NCI-H2107 (cell line): ENCODE measurements around the gene SIRPB2.
A peak's percentile ranks its signal among the peaks of the same experiment; 100 is the strongest.

Source experiments
- DNase-seq: peaks from one replicate; lab custom pipeline; 2025; lab: John Stamatoyannopoulos, UW

The SIRPB2 gene

DNA sequence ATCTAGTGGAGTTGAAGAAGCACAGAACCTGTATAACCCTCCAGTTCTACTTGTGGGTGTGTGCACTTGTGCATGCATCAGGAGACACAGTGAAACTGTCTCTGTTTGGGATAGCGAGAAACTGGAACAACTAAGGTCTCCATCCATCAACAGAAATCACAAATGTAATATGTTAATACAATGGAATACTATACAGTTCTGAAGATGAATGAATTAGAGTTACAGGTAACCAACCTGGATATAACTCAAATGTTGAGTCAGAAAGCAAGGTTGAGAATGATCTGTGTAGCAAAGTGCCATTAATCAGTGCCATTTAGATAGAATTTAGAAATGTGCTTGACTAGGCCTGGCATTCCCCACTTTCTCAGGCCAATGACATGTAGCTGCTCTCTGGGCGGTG, 20.0 kb downstream of the SIRPB2 start:
- DNase-seq = no peak

DNA sequence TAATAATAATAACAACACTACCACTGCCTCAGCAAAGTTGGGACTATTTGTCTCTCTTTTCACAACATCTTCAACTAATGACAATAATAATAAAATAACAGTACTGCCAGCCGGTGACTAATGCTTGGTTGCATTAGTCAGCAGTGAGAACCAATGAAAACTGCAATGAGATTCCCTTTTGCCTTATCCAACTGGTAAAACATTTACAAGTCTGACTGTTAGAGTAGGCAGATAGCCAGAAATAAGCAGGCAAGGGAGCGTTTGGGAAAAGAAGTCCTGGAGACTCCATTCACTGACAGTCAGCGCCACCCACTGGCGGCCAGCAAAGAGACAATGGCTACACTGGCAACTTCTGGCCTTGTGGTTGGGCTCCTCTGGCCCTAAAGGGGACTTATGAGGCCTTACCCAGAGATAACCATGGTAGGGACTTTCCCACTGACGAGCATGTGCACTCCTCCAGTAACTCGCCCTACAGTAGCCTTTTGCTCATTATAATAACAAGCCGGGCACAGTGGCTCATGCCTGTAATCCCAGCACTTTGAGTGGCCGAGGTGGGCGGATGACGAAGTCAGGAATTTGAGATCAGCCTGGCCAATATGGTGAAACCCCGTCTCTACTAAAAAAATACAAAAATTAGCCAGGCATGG, 21.2 kb downstream of the SIRPB2 start:
- peak; percentile 23 for DNase-seq

DNA sequence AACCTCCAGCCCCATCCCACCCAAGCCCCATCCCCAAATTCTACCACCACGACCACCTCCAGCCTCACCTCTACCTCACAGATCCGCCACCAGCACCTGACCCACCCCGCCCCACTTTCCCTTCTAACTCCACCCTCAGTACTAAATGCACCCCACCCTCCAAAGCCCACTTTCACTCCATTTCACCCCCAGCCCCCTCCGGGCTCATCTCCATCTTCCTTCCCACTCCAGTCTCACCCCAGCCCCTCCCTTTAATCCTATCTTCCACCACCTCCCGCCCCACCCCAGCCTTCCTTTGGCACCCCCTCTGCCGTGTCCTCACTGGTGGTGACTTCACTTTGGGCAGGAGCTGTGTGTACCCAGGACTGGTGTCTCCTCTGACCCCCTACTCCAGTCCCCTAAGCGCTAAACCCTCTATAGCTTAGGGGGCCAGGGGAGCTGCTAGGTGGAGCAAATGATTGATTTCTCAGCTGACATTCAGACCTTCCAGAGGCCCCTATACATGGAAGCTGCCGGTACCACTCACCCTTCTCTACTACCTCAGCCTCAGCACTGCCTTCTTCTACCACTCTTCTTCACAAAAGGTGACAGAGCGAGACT, 21.8 kb downstream of the SIRPB2 start:
- DNase-seq = no peak

DNA sequence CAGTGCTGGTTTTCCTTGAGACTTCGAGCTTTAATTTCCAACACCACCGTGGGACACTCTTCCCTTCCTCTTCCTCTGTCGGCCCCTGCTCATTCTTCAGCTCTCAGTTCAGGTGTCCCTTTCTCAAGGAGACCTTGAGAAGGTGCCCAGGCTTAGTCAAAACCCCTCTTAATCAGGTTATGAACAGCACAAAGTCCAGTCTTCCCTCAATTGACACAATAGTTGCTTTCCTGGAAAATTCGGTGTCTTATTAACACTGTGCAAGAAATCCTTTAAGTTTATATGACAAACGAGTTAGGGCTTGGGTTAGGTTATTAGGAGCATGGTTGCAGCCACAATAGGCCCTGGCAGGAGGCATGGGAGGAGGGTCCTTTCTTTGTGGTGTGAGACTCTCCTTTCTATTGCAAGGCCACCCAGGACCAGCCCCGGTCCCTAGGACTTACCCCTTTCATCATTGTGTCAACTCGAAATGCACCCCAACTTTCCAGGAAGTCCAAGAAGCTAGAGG, 23.0 kb downstream of the SIRPB2 start:
- DNase-seq = no peak

DNA sequence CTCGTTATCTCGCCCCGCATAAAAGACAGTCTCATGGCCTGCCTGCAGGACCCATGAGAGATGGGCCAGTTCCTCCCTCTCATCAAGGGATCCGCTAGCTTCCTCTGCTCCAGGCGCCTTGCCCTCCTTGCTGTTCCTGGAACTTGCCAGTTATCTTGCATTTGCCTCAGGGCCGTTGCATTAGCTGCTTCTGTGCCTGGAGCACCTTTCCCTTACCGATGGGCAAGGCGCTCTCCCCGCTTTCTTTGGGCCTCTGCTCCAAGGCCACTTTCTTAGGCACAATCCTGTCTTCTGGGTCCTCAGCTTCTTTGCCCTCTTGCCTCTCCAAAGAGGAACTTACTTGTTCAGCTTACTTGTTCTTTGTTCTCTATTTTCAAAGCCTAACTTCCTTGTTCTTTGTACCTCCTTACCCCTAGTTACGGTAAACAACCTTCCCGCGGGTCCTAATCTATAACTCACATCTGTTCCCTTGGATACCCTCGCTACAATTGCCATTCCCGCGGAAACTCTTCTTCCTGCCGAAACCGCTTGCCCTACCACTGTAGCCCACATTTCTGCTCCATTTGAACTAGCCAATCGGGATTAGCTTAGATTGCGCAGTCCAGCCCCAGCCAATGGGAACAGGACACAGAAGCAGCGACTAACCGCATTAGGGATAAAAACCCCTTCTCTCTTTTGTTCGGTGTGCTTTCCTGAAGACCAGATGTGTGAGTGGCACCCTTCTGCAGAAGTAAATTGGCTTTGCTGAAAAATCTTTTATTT, 23.7 kb downstream of the SIRPB2 start:
- DNase-seq = no peak

DNA sequence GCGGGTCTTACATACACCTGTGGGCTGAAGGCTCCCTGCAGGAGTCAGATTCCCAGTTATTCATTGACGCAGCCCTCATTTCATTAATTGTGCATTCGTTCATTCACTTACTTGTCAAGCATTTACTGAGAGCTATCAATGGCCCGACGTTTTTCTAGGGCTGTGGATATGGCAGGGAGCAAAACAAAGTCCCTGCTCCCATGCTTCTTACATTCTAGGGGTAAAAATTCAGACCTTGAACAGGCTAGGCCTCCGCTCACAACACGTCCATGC, 24.2 kb downstream of the SIRPB2 start:
- DNase-seq = no peak

DNA sequence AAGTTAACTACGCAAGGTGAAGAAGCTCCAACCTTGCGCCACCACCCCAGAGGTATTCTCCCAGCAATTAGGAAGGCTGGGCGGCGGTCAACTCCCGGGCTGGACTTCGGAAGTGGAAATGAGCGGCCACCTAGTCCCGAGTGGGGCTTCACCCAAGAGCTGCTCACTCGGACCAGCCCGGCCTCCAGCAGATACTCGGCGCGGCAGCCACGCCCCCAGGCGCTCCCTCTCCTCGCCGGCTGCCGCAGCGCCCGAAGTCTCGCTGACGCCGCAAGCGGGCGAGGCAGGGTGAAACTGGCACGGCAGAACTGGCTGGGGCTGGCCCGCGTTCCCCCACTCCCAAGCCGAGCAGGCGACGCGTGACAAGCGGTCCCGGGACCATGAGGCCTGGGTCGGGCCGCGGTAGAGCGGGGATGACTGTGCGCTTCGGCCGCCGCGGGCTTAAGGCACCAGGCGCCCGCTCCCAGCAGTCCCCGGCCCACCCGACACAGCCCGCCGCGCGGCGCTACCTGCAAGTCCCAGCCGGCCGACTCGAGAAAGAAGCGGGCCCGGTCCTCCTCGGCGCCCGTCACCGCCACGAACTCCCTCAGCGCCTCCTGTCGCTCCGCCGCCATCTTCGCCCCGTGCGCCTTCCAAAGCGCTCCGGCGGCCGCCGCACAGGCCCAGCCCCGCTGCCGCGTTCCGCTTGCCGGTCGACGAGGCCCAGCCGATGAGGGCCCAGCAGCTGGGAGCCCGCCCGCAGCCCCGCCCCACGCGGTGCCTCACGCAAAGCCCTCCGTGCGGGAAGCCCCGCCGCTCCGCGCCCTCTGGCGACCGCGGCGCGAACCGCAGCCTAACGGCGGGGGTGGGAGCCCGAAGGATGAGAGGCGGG, 24.8 kb downstream of the SIRPB2 start, which contains the start of gene NSFL1C:
Gene NSFL1C, minus strand, starts transcription at position 639 of the 871 bp plus-strand sequence. Its CDS starts 25 bp downstream, at position 614.
- DNase-seq = peak; percentile 53

DNA sequence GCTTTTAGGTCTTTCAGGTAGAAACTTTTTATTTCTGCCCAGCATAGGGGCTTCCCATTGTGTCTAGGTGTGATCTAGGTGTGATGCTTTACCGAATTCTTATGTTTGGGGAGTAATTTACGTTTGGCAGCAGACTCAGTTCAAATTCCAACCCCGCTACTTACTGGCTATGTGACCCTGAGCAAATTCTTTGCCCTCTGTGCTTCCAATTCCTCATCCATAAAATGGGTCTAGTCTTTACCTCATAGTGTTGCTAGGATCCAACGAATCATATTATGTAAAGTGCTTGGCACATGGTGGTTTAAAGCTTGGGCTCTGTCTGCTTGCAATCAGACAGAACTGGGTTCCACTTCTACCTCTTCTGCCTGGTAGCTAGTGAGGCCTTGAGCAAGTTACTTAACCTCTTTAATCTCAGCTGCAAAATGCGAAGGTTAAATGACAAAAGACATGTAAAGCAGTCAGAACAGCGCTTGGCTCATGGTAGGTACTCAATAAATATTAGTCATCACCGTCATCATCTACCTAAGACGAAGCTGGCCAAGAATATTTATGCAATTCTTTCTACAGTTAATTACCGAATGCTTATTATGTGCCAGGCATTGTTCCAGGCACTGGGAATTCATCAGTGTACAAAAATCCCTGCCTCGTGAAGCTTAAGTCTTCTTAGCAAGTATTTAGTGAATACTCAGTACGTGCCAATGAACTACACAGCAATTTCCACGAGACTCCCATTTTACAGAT, 25.6 kb downstream of the SIRPB2 start:
- no peak for DNase-seq

DNA sequence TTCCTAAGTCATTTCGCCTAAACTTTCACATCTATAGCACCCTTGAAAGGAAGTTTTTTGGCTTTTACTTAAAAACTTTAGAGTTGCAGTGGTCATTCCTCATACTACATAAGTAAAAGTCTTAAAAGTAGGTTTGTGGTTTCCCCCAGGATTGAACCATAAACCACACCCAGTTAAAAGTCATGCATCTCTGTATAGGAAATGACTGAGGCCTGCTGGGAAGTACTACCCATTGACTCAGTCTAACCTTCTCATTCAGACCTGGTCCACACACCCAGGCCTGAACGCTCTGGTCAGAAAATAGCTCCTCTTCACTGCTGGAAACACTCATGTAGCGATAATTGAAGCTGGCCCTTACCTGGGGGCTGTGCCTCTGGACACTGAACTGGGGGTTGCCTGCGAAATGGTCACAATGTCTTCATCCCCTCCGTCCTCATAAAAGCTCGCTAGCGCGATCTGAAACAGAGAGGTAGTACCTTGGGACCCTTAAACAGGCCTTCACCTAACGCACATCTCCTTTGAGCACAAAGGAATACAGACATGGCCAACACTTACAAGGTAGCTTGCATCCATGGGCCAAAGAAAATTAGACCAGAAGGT, 27.1 kb downstream of the SIRPB2 start:
- no peak for DNase-seq

DNA sequence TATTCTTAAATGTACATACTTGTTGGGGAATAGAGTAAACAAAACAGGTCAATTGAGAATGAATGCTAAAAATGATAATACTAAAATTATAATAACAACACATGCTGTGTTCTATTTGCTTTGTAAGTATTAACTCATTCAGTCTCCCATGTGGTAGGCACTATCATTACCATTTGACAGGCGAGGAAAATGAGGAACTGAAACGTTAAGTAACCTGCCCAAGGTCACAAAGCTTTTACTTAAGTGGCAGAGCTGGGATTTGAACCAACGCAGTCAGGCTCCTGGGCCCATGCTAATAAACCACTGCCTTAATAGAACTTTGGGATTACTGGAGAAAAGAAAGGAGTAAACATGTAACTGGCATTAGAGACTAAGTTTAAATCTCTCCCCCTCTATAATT, 28.4 kb downstream of the SIRPB2 start:
- no peak for DNase-seq

DNA sequence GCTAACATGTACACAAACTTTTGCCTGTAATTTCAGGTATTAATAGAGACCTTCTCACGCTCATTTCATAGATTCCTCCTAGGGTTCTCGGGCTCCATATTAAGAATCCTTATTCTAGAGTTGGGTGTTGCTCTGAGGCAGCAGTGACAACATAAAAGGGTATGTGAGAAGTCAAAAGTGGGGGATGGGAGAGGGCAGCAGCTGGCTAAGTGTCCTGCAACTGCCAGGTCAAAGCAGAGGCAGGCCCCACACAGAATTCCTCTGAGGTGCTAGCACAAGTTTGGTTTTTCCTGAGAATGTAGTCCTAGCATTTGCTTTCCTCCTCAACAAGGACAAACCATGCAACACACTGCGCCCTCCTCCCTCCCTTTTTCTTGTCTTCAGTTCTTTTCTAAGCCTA, 29.2 kb downstream of the SIRPB2 start:
- no peak for DNase-seq

DNA sequence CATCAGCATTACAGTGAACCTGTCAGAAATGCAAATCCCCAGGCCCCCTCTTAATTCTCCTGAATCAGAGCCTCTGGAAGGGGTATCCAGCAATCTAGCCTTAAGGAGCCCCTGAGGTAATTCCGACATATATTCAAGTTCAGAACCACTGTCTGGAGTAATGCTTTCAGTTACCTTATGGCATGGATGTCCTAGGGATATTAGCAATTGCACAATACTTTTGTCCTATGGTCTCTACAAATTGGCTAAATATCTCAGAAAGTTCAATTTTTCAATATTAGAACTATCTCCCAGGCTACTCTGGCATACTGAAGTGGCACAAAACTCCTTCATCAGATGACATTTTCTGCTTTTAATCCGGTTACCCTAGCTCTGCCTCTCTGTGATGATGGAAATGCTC, 30.9 kb downstream of the SIRPB2 start:
- no peak for DNase-seq

DNA sequence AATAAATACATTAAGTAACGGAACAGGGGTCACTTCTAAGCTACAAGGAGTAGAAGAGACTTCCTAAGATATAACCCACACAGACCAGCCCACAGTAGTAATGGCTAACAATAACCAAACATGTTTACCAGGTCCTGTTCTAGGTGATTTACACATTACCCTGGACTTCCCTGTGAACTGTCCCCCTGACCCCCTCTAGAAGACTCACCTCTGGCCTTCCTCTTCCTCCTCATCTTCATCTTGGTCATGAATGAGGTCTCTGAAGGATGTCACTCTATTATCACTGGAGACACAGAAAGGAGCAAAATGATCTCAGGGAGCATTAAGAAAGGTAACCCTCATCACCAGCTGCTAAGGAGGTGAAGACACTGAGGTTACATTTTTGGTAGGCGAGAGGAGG, 33.2 kb downstream of the SIRPB2 start:
- no peak for DNase-seq

DNA sequence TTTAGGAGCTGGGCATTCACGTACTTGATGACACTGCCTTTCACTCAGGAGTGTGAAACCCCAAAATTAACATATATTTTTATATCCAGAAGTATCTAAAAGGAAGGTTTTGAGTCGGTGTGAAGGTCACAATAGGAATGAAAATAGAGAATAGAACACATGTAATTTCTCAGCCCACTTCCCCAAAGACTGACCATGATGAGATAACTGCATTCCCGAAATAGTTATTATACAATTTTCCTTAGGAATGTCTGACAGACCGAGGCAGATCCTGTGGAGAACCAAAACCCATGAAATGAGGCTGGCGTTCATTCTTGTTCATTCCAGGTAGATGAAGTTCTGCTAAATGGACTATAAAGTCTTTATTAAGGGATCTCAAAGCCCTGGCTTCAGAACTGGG, 34.9 kb downstream of the SIRPB2 start:
- DNase-seq = no peak

DNA sequence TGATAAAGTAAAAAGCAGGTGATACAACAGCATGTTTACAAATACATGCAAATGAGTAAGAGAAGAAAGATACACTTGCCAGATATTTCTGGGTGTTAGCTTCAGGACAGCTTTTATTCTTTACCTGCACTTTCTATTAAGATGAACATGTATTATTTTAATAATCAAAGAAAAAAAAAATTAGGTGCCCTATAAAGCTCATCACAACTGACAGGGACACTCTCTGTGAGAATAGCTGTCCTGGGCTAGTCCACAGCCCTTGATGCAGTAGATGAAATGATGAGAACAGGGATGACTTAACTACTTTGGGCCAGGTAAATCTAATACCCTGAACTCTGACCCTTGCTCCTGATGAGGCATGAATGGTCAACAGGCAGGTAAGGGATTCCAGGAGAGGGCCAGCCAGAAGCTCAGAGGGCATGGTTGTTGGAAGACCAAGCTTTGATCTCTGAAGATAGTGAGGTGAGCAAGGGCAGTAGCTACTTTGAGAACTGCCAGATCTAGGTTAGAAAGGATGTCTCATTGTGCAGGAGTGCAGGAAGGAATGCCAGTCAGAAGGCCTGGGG, 40.2 kb downstream of the SIRPB2 start:
- DNase-seq = no peak

DNA sequence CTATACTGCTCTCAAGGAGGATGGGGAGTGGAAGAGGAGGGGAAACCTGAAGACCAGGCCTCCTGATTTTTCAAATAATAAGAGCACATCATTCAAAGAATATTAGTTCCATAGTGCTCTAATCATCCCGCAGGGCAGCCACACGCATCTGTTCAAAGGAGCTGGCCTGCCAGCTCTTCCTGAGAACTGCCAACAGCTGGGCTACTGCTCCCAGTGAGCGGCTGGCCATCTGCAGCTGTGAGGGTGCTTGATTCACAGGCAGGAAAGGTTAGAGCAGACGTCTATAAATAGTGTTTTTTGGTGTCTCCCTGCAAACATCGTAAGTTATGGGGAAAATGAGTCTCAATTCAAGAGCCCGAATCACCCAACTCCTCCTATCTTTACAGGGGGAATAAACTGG, 41.9 kb downstream of the SIRPB2 start:
- no peak for DNase-seq

DNA sequence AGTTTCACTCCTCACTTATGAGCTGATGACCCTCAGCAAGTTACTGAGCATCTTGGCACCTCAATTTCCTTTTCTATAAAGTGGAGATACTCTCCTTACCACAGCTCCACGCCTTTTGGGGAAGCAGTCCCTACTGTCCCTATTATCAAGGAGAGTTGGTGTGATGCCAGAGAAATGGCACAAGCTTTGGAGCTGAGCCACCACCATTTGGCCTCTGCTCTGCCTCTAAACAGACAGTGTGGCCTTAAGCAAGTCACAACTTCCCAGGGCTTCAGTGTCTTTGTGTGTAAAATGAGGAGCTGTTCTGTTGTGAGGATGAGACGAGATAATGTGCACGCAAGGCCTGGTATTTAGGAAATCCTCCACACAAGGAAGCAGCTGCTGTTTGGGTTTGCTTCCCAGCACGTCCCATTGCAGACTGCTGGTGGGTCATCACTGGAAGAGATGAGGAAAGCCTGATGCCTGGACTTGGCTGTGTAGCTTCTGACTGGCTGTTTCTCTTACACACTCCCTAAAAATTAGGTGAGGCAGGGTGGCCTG, 43.1 kb downstream of the SIRPB2 start:
- DNase-seq = no peak

DNA sequence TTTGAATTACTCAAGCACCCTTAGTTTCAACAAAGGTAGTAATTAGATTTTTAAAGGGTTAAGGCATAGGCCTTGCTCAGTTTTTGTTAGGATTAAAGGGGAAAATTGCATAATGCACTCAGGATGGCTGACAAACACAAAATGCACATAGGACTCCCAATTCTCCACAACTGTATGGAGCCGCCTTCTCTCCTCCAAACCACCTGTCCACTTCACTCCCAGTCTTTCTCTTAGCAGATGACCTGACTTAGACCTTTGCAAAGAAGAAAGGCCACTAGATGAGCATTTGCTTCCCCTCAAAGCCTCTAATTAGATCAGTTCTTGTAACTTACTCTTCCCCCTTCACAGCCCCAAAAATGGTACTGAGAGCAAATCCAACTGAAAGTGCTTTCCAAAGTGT, 44.7 kb downstream of the SIRPB2 start:
- no peak for DNase-seq

DNA sequence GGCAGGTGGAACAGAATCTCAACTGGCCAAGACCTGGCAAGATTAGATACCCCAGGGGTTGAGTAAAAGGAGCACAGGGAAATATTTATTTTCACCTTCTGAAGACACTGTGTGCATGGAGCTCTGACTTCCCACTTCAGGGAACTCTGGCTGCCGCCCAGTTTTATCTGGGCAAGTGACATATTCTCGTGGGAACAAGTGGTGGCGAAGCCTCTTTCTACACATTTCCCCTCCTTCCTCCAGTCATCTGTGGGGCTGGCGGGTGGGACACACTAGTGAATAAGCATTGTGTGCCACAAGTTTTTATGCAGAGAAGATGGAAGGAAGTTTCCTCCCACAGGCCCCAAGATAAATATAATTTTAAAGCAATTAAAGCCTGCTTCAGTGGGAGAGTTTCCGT, 48.1 kb downstream of the SIRPB2 start:
- DNase-seq = no peak

DNA sequence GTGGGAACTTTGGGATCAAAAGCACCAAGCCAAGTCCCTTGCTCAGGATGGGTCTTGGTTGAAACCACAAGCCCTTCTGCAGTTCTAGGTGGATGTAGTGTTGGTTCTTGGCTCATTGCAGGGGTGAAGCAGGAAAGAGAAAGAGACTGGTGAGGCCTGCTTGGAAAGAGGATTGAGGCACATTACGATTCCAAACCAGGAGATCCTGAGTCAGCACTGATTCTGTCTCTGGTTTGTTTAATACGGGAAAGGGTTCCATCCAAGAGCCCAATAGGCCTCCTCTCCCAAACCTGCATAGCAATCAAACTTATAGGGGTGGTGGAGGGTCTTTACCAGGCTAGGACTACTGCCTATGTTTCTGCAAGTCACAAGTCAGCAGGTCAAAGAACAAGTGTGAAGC, 48.9 kb downstream of the SIRPB2 start:
- no peak for DNase-seq

DNA sequence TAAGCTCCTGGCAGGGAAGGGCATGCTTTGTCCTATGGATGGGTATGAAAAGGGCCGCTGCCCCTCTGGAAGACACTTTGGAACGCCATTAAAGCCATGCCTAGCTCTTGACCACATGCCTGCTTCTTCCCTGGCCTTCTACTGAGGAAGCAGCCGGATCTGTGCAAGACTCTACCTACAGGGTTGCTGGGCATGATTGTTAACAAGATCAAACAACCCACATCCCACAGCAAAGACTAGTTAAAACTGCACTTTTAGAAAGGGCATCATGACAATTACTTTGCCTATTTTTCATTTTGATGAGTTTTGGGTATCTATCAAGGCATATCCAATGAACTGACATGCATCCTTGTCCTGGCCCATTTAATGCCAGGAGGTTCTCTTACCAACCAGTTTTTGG, 50.1 kb downstream of the SIRPB2 start:
- DNase-seq = no peak
